GM21576 (cell line): ENCODE results near the gene DDA1.

Experiments
- ATAC-seq: cut with Tn5 transposase; IDR thresholded peaks from one replicate; pipeline ENCODE4 v1.9.1; 2021; ENCODE audit warnings: mild to moderate bottlenecking, moderate library complexity; ENCODE audit not compliant: unreplicated experiment

DDA1 gene

DNA sequence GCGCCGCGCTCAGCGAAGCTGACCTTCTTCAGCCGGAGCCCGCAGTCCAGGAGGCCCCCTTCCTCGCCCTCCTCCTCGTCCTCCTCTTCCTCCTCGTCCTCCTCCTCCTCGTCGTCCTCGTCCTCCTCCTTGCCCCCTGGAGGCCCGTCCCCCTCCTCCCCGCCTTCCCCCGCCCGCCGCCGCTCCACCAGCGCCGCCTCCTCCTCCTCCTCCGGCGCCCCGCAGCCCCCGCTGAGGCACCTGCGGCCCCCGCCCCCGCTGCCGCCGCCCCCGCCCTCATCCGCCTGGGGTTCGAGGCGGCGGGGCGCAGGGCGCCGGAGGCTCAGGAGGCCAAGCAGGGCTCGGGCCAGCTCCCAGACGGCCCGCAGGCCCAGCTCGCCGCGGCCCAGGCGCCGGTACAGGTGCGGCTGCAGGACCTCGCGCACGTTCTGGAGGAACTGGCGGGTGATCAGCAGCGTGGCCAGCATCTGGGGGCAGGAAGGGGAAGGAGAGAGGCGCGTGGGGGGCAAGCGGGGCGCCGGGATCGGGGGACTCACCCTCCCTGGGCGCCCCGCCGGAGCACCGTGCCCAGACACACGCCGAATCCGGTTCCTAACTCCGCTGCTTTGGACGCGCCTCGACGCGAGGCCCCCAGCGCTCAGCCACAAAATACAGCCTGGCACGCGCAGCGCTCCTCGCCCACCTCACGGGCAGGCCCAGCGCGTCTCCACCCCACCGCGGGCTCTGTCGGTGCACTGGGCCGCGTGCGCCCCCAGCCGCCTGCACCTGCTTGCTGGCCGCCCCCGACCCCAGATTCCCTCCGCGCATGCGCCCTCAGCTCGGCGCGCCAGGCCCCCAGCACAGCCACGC is 19.4 kb downstream of the DDA1 start:
- no peak for ATAC-seq

DNA sequence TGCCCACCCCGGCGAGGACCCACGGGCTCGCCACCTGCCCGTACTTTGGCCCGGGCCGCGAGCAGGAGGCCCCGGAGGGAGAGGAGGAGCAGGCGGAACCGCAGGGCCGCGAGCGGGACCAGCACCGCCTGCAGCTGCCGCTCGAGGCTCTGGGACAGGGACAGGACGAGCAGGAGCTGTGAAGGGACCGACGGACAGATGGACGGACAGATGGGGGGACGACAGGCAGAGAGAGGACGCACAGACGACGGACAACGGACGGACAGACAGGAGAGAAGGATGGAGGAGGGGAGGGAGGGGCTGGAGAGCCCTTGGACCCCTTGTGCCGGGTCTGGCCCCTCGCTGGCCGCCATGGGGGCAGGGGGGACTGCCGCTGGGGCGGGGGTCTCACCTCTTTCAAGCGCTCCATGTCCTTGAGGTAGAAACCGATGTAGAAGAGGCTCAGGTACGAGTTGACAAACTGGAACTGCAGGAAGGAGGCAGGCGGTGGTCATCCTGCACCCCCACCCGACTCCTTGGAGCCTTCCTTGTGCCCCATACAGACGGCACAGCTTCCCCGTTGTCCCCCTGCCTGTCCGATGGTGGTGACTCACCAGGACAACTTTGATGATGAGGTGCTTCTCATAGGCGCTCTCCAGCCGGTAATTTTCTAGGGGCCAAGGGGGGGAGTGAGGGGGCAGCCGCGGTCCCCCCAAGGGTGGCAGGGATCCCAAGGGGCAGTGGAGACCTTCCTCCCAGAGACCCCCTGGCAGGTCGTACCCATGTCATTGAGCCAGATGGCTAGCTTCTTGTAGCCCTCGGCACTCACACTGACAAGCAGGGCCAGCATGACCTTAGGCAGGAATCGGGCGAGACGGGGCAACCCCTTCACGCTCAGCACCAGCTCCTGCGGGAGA is 20.3 kb downstream of the DDA1 start:
- ATAC-seq = no peak

DNA sequence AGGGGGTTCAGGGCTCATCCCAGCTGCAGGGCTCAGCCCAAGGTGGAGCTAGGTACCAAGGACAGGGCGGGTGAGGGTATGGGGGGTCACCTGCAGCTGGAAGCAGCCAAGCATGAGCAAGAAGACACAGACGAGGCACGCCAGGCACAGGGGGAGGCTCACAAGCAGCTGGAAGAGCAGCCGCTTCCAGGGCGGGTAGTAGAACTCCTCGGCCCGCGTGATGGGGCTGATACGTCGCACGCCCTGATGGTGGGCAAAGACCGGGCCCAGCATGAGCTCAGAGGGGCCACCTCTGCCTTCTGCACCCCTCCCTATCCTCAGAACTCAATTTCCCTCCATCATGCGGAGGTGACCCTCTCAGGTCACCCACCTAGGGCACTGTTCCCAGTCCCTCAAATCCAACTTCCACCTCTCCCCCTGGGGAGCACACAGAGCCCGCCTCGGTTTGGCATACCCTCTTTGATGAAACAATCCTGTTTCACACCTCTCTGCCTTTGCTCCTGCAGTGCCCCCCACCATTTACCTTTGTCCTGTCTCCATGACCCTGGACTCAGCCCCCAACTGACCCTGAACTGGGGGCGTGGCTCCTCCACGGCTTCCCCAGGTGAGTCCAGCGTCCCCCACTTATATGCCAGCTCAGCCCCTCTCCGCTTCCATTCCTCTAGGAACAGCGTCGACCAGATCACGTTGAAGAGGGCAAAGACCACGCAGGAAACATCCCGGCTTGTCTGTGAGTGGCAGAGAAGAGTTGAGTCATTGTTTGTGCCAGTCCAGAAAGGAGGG is 21.1 kb downstream of the DDA1 start:
- ATAC-seq = no peak

DNA sequence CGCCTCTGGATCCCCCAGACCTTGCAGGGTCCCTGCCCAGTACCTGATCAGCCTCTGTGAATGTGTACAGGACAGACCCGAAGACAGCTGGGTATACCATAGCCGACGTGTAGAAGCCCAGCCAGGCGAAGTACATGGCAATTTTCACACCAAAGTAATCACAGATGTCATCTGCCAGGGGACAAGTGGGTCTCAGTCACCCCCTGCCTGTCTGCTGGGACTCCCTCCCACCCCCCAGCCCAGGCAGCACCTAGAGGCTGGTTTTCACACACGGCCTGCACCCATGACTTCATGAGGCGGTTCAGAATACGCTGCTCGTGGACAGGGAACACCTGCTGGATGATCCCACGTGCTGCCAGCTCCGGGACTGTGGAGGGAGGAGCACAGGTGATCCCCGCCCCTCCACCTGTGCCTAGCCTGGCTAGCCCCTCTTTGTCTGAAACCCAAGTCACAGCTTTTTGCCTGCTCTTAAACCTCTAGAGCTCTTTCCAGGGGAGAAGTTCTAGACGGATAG is 21.7 kb downstream of the DDA1 start:
- ATAC-seq = no peak

DNA sequence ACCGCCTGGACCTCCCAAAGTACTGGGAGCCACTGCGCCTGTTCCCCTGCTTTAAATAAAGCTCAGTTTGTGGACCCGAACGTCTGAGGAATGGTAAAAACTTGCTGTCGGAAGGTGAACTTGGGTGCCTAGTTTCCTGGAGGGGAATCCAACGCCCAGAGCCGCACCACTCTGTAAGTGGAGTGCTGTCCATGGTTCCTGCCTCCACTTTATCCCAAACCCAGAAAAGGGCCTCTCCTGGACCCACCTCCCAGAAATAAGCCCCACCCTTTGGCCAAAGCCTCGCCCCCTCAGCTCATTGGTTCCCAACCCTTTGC is 23.0 kb downstream of the DDA1 start:
- no peak for ATAC-seq

DNA sequence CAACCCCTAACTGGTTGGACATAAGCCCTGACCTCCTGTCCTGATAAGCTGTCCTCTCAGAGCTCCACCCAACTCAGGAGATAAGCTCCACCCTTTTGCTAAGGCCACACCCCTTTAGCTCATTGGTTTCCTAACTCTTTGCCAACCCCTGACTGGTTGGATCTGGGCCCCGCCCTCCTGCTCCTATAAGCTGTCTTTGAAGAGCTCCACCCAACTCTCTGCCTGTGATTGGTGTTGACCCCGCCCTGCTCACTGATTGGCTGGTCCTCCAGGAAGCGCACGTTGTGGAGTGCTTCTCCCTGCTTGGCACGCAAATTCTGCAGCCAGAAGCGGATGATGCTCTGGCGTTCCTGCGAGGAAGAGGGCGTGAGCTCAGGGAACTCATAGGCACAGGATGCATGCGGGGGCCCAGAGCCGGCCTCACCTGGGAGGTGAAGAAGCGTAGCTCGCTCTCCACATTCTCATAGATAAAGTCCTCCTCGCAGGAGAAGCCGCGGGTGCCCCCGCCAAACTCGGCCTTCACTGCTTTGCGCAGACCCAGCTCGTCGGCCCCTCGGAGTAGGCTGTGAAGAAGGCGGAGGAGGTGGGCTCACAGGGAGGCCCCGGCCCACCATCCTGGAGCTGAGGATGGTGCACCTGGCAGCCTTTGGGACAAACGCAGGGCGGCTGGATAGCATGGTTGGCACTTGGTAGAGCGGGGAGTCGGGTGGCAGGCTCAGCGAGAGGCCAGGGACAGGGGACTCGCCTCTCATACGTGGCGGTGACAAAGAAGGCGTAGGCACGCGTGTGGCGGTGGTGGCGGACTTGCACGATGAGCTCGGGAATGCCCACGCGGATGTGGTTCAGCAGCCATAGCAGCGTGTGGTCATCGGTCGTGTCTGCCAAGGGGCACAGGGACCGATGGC is 23.6 kb downstream of the DDA1 start:
- no peak for ATAC-seq

DNA sequence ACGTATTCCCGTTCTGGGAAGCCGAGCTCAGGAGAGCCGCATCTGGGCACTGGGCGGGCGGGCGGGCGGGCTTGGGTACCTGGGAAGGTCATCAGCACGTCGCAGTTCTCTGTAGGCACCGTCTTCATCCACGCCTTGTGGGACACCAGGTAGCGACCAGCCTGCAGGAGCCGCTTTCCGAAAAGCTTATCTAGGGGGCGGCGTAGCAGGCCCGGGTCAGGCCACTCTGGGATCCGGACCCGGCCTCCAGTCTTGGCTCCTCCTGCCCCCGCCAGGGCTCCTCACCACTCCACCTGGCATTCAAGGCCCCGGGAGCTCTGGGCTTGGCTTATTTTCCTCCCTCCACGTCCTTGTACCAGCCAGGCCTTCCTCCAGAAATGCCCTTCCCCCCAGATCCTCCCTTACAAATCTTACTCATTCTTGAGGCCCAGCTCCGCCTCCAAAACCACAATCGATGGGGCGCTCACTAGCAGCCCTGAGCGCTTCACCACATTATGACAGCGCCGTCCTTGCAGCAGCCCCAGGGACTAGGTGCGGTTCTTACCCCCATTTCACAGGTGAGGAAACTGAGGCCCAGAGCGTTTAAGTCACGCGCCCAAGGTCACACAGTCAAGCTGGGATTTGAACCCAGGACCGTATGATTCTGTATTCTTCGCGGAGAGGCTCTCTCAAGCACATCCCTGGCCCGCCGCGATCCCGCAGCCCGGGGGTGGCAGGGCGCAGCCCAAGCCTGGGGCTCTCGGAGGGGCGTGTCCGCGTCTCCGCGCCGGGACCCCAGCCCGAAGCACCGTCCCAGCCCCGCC is 24.4 kb downstream of the DDA1 start:
- no peak for ATAC-seq

DNA sequence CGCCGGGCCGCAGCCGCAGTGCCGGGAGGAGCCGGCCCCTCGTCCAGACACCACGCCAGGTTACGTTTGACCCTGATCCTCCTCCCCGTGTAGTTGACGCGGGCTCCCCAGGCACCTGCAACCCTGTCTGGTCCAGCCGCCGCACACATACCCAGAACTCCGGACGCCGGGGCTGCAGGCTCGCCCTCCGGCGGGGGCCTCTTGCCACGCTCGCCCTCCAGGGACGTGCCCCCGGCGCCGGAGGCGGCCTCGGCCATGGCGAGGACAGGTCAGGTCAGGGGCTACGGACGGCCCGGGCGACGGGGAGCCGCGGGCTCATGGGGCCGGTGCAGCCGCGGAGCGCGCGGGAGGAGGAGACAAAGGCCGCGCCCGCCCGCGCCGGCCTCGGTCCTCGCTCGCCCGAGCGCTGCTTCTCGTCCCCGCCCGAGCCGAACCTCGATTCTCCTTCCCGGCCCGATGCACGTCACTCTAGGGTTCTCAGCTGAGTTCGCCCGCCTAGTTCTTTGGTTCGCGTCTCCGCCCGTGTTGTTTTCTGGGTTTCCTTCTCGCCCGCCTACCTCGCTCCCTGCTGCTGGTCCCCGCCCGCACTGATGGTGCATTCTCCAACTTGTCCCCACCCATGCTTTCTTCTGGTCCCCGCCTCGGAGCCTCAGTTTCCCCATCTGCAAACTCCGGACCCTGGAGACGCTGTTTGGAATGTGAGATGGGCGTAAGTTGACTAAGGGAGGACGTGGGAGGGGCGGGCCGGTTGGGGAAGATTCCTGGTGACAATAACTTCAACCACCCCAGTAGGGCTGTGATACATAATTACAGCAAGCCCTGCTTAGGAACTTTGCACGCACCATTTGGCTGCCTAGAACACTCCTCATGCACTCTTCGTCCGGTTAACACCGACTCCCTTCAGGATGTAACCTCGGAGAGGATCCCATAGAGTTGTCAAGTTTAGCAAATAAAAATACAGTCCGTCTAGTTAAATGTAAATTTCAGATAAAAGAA is 25.3 kb downstream of the DDA1 start, which contains the start of gene ANO8:
ANO8 (minus strand) TSS at position 442 of the 996 bp plus-strand sequence; CDS start at position 257, 185 bp downstream.
- peak; percentile 35 for ATAC-seq

DNA sequence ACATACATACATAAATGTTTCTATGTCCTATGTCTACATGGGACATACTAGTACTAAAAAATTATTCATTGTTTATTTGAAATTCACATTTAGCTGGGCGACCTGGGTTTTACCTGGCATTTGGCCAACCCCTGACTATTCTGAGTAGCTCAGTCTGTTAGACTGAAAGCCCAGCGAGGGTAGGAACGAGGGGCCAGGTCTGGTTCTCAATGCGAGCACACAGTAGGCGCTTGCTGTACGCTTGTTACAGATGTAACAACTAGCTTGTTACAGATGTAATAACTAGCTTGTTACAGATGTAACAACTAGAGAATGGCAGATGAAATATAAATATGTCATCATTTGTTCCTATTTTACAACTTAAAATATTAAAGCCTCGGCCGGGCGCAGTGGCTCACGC is 26.2 kb downstream of the DDA1 start:
- no peak for ATAC-seq

DNA sequence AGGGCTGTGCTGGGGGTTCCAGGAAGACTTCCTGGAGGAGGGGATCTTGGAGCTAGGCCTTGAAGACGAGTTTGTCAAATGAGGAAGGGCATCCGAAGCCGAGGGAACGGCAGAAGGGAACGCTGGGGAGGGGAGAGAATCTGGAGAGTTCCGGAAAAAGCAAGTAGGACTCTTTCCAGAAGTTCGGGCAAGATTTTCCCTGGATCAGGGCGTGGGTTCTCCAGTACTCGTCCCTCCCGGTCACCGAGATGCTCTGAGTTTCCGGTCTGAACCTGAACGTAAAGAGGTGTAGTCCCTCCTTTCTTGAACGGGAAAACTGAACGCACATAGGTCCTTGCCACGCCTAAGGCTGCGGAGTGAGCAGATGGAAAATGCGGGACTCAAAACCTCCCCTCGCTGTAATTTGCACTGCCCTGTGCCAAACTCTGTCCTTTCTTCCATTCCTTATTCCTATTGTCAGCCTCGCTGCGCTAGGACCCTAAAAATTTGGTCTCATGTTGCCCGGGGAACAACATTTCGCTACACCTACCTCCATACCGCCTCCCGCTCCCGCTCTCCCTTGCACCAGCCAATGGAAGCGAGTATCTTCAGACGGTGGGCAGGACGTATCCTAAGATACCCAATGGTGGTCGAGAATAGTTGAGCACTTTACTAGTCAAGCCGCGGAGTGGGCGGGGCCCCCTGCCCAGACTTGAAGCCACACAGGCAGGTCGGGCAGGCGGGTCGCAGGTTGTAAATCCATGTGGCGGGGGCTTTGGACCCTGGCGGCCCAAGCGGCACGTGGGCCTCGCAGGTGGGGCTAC is 27.7 kb downstream of the DDA1 start, which contains the start of gene GTPBP3:
GTPBP3 (plus strand) TSS at position 682 of the 803 bp plus-strand sequence; CDS start at position 741, 59 bp downstream.
- ATAC-seq = peak; percentile 74

DNA sequence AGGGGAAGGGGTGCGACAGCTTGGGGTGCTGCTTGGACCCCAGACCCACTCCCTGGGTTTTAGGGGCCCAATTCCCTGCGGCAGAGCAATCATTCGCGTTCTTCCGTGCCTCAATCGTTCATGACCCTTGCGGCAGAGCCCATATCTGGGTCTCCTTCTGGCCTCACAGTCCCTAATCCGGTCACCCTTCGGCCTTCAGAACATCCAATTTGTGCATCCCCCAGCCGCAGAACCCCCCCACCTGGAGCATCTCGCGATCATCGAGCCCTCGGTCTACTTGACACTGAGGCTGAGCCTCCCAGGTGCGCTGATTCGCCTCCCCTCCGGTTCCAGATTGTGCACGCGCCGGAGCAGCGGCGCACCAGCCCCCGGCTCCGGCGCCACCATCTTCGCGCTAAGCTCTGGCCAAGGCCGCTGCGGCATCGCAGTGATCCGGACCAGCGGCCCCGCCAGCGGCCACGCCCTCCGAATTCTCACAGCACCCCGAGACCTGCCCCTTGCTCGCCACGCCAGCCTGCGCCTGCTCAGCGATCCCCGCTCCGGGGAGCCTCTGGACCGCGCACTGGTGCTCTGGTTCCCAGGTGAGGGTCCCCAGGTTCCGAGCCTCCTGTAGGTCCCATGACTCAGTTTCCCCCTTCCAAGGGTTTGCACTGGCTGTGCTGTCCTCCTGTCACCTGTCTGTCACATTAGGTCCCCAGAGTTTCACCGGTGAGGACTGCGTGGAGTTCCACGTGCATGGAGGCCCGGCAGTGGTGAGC is 28.5 kb downstream of the DDA1 start:
- ATAC-seq = no peak

DNA sequence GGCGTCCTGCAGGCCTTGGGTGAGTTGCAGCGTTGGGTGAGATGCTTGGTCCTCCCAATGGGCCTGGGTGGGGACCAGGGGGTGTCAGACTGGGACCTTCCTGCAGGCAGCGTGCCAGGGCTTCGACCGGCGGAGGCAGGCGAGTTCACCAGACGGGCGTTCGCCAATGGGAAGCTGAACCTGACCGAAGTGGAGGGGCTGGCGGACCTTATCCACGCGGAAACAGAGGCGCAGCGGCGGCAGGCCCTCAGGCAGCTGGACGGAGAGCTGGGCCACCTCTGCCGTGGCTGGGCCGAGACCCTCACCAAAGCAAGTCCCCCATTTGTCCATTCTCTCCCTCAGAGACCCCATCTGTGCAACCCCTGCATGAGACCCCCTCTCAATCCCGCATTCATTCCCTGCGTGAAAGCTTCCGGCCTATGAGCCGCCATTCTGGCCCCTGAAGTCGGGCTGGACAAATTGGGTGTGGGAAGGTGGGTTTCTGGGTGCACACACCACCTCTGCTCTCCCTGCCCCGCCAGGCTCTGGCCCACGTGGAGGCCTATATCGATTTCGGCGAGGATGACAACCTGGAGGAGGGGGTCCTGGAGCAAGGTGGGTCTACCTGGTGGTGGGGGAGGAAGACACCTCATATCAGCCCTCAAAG is 29.2 kb downstream of the DDA1 start:
- no peak for ATAC-seq

DNA sequence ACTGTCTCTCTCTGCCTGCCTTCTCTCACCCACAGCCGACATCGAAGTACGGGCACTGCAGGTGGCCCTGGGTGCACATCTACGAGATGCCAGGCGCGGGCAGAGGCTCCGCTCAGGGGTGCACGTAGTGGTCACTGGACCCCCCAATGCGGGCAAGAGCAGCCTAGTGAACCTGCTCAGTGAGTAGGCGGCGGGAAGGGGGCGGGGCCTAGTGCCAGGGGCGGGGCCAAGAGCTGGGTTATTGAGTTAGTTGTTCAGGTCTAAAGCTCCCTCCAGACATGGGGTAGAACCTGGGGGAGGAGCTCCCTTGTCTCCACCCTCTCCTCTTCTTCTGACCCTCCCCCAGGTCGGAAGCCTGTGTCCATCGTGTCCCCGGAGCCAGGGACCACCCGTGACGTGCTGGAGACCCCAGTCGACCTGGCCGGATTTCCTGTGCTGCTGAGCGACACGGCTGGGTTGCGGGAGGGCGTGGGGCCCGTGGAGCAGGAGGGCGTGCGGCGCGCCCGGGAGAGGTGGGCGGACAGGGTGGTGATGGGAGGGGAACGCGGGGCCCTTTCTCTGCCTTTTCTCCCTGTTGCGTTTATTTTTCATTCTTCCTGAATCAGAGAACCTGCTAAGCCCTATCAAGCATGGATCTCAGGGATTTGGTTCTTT is 29.9 kb downstream of the DDA1 start:
- no peak for ATAC-seq

DNA sequence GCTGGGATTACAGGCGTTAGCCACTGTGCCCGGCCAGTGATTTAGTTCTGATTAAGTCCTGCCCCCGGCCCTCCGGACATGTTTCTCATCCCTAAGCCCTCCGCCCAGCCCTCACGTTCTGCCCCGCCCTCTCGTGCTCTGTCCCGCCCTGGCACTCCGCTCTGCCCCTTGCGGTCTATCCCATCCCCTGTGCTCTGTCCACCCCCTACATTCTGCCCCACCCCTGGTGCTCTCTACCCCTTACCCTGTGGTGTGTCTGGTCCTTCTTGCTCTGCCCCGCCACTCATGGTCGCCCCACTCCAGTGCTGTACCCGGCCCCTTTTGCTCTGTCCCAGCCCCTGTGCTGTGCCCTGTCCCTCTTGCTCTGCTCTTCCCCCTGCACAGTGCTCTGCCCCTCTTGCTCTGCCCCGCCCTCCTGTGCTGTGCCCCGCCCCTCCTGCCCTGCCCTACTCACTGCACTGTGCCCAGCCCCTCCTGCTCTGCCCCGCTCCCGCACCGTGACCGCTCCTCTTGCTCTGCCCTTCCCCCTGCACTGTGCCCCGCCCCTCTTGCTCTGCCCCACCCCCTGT is 31.0 kb downstream of the DDA1 start:
- no peak for ATAC-seq

DNA sequence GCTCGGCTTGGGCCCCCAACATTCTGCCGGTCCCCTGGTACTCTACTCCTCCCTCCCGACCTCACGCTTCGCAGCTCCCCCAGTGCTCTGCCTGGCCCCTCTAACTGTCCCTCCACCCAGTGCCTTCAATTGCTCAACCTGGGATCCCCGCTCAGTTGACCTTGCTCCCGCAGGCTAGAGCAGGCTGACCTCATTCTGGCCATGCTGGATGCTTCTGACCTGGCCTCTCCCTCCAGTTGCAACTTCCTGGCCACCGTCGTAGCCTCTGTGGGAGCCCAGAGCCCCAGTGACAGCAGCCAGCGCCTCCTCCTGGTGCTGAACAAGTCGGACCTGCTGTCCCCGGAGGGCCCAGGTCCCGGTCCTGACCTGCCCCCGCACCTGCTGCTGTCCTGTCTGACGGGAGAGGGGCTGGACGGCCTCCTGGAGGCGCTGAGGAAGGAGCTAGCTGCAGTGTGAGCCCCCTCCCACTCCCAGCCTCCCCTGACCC is 31.6 kb downstream of the DDA1 start:
- ATAC-seq = no peak
